Endothelial cell of umbilical vein (primary cell): ENCODE results near the gene PLD1. TPM values are rescaled to one million over a fixed set of nuclear protein-coding genes. Genes with fewer than 3 reads are reported as not detected.
A peak's percentile ranks its signal among the peaks of the same experiment; 100 is the strongest.

Experiments used
- BruUV-seq: library from RNA; stranded (reverse); fragments of 400-500 nt; replicated peaks from 2 replicates; lab custom pipeline; 2021; lab: Mats Ljungman, UMichigan
- CTCF ChIA-PET: fragments of 300-600, 350-600 bp; sonication (Branson Sonifier 250); formaldehyde crosslinking; loops from one replicate; lab custom pipeline; 2021; ENCODE audit warnings: antibody characterized with exemption, inconsistent platforms; lab: Charles Lee
- POLR2A ChIA-PET: fragments of 300-600, 350-600 bp; sonication (Branson Sonifier 250); formaldehyde crosslinking; loops from one replicate; lab custom pipeline; 2021; ENCODE audit warnings: antibody characterized with exemption, inconsistent platforms; lab: Charles Lee
- DNase-seq: peaks from one replicate; pipeline ENCODE4 v3.0.0-alpha.2; 2011; ENCODE audit warnings: low read depth, low spot score
- FAIRE-seq: peaks from 2 replicates; lab custom pipeline; 2011; peaks lifted over from hg19 to GRCh38; lab: Jason Lieb, UNC
- H2AFZ ChIP-seq: 2 replicates; pipeline ENCODE4 v1.6.0; 2012; ENCODE audit warnings: low read depth, low read length, control low read depth, inconsistent platforms
- H3K27ac ChIP-seq: 2 replicates; pipeline ENCODE4 v1.5.1; 2011; ENCODE audit warnings: low read depth, mild to moderate bottlenecking, control low read depth, low read length, moderate library complexity; ENCODE audit not compliant: insufficient read depth
- H3K27me3 ChIP-seq, 2 experiments: 2 replicates each; pipeline versions ENCODE4 v1.6.0 to v1.6.1; 2011; ENCODE audit warnings: low read length in 2 of 2, mixed read lengths in 1 of 2; ENCODE audit not compliant: control insufficient read depth in 2 of 2, insufficient read depth in 2 of 2
- H3K36me3 ChIP-seq, 2 experiments: 2 replicates in 1 of 2; 3 replicates in 1 of 2; pipeline ENCODE4 v1.5.1; 2011; ENCODE audit warnings: low read length in 2 of 2, mild to moderate bottlenecking in 1 of 2, moderate library complexity in 1 of 2; ENCODE audit not compliant: control insufficient read depth in 2 of 2, insufficient read depth in 2 of 2; ENCODE audit errors: extremely low read depth in 1 of 2
- H3K4me1 ChIP-seq: 3 replicates; pipeline ENCODE4 v1.5.1; 2011; ENCODE audit warnings: mild to moderate bottlenecking, low read length; ENCODE audit not compliant: control insufficient read depth, insufficient read depth; ENCODE audit errors: extremely low read depth
- H3K4me2 ChIP-seq: 2 replicates; pipeline ENCODE4 v1.6.1; 2011; ENCODE audit warnings: low read length, control low read depth, mixed read lengths; ENCODE audit not compliant: insufficient read depth
- H3K4me3 ChIP-seq, 3 experiments: fragments of 200-600 bp in 1 of 3; sonication (generic), shearing (Covaris generic) in 1 of 3; replicated peaks in 1 of 3; 2 replicates each; pipeline ENCODE4 v1.5.1; 2011 to 2016; ENCODE audit warnings: control low read depth in 3 of 3, low read length in 3 of 3, mild to moderate bottlenecking in 2 of 3, inconsistent platforms in 1 of 3, low read depth in 1 of 3, moderate library complexity in 1 of 3; ENCODE audit not compliant: insufficient read depth in 1 of 3
- H3K79me2 ChIP-seq: 2 replicates; pipeline ENCODE4 v1.6.0; 2012; ENCODE audit warnings: low read length, inconsistent platforms; ENCODE audit not compliant: control insufficient read depth, insufficient read depth
- H3K9ac ChIP-seq: replicated peaks from 2 replicates; pipeline ENCODE3; 2011; ENCODE audit warnings: low read length, control low read depth; ENCODE audit not compliant: insufficient read depth; ENCODE audit errors: extremely low read depth
- H3K9me1 ChIP-seq: replicated peaks from 3 replicates; pipeline ENCODE4 v1.6.0; 2011; ENCODE audit warnings: mild to moderate bottlenecking, low read length; ENCODE audit not compliant: control insufficient read depth, insufficient read depth; ENCODE audit errors: extremely low read depth
- H3K9me3 ChIP-seq: replicated peaks from 2 replicates; pipeline ENCODE4 v1.5.1; 2012; ENCODE audit warnings: low read length, inconsistent platforms; ENCODE audit not compliant: control insufficient read depth, insufficient read depth
- H4K20me1 ChIP-seq: replicated peaks from 2 replicates; pipeline ENCODE3; 2011; ENCODE audit warnings: mild to moderate bottlenecking, low read length; ENCODE audit not compliant: control insufficient read depth, insufficient read depth; ENCODE audit errors: extremely low read depth
- EZH2 ChIP-seq: IDR thresholded peaks from 2 replicates; pipeline ENCODE4 v1.6.1; 2012; ENCODE audit warnings: borderline replicate concordance, low read depth, mild to moderate bottlenecking, moderate library complexity, low read length, inconsistent platforms; ENCODE audit not compliant: severe bottlenecking
- FOS ChIP-seq: IDR thresholded peaks from 2 replicates; pipeline ENCODE4 v1.6.1; 2011; ENCODE audit warnings: mild to moderate bottlenecking, low read length, moderate library complexity, borderline replicate concordance; ENCODE audit not compliant: insufficient read depth
- GATA2 ChIP-seq: IDR thresholded peaks from 2 replicates; pipeline ENCODE4 v1.7.0; 2011; ENCODE audit warnings: low read depth, mild to moderate bottlenecking, moderate library complexity, mixed read lengths, low read length; ENCODE audit not compliant: insufficient read length, insufficient read depth
- JUN ChIP-seq: IDR thresholded peaks from 2 replicates; pipeline ENCODE4 v1.6.1; 2011; ENCODE audit warnings: borderline replicate concordance, low read depth; ENCODE audit not compliant: insufficient read length, insufficient read depth
- MYC ChIP-seq: IDR thresholded peaks from one replicate; pipeline ENCODE4 v1.6.1; 2011; ENCODE audit warnings: mild to moderate bottlenecking, low read depth, low read length
- POLR2A ChIP-seq: IDR thresholded peaks from 2 replicates; pipeline ENCODE4 v1.6.1; 2012; ENCODE audit warnings: low read depth, mild to moderate bottlenecking, control low read depth, low read length
- POLR2AphosphoS5 ChIP-seq: IDR thresholded peaks from 2 replicates; pipeline ENCODE4 v1.6.1; 2012; ENCODE audit warnings: low read depth, mild to moderate bottlenecking, control low read depth, low read length, moderate library complexity; ENCODE audit not compliant: insufficient read depth
- dilution Hi-C: fragments of 300-500 bp; cut with MboI; formaldehyde crosslinking; loops from one replicate; pipeline ENCODE4 v1.15.0; 2019; ENCODE audit warnings: low sequenced_read_pairs; ENCODE audit not compliant: extremely low pct_ligation_motif_present
- intact Hi-C: fragments of 100-400 bp; cut with micrococcal nuclease; formaldehyde crosslinking; loops from one replicate; pipeline ENCODE4 v1.10.0; 2022
- polyA plus RNA-seq, 4 experiments: library from polyadenylated mRNA; depleted of rRNA in 3 of 4; stranded (reverse) in 3 of 4; unstranded in 1 of 4; fragments of >200 nt; gene quantifications; 2 replicates each; pipeline versions ENCODE4 v1.2.1 to v1.2.3, GENCODE V29; 2011 to 2012; ENCODE audit warnings: missing spikeins in 1 of 4
- total RNA-seq: library from RNA; stranded (reverse); gene quantifications from 2 replicates; pipeline ENCODE4 v1.2.3, GENCODE V29; 2021
- TF ChIP-seq, protein P1 (sequence below), 2 donors: IDR thresholded peaks; 1 replicate in 1 of 2; 2 replicates in 1 of 2; pipeline ENCODE4 v1.5.1; 2011; ENCODE audit warnings: low read length in 2 of 2, mild to moderate bottlenecking in 2 of 2, moderate library complexity in 2 of 2, control low read depth in 1 of 2, inconsistent platforms in 1 of 2, low read depth in 1 of 2; ENCODE audit not compliant: insufficient read depth in 1 of 2; ENCODE audit errors: extremely low read depth in 1 of 2
- TF ChIP-seq, protein P2 (sequence below): IDR thresholded peaks from 2 replicates; pipeline ENCODE4 v1.6.1; 2011; ENCODE audit not compliant: insufficient read depth, insufficient read length

The PLD1 gene
- total and polyA plus RNA-seq, 2 donors (not counting 3 experiments of a cell fraction or from before 2014, with no cell fraction given): 42.0 to 108 TPM

DNA sequence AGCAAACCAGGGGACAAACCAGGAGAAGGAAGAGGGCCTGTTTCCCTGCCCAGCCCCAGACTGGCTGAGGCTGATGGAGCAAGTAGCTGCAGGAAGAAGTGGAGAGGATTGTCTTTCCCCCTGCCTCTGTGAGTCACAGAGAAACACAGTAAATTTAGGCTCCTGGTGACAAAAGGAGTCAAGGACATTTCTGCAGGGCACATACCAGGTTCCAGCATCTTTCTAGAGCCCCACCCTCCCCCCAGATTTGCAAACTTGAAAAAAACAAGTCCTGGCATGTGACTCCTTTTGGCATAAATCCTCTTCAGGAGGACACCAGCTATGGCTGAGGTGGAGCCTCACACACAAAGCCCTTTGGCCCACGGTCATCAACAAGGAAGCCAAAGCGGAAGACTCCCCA lies 17.8 kb downstream of the PLD1 start:
- Histone ChIP-seq H3K9ac (peak overlapping the region; percentile 82), H3K4me1 (peaks cover 62% of the 10 kb centered on the region), H3K4me2 (peak overlapping the region; percentile 66), H3K9me3 (no peaks in the 10 kb centered on the region), H4K20me1 (no peaks in the 10 kb centered on the region), H3K4me3 (no peak overlapping the region), H3K9me1 (no peaks in the 10 kb centered on the region), H2AFZ (no peak overlapping the region), H3K36me3 (no peaks in the 10 kb centered on the region), H3K27ac (peak overlapping the region; percentile 99), H3K79me2 (peaks cover 38% of the 10 kb centered on the region), H3K27me3 (no peaks in the 10 kb centered on the region)
- DNase-seq: peak; percentile 73
- intact Hi-C loops: no loop called here
- ChIA-PET POLR2A (interaction anchor here (1.8 kb wide), 1 partner anchor 13 kb away, joined by 11 read pairs; no protein-coding TSS in a partner anchor), CTCF (interaction anchor here (1.6 to 3.6 kb wide), 4 partner anchors 9 to 74 kb away, joined by 4 to 23 read pairs (median 14); no protein-coding TSS in a partner anchor)
- no TSS peak for BruUV-seq
- peak; percentile 8 for FAIRE-seq
- TF ChIP-seq, protein P1, sequence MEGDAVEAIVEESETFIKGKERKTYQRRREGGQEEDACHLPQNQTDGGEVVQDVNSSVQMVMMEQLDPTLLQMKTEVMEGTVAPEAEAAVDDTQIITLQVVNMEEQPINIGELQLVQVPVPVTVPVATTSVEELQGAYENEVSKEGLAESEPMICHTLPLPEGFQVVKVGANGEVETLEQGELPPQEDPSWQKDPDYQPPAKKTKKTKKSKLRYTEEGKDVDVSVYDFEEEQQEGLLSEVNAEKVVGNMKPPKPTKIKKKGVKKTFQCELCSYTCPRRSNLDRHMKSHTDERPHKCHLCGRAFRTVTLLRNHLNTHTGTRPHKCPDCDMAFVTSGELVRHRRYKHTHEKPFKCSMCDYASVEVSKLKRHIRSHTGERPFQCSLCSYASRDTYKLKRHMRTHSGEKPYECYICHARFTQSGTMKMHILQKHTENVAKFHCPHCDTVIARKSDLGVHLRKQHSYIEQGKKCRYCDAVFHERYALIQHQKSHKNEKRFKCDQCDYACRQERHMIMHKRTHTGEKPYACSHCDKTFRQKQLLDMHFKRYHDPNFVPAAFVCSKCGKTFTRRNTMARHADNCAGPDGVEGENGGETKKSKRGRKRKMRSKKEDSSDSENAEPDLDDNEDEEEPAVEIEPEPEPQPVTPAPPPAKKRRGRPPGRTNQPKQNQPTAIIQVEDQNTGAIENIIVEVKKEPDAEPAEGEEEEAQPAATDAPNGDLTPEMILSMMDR (IDR thresholded peaks at IDR 0.05; ENCODE audit: extremely low read depth in 1 of 2, insufficient read depth in 1 of 2, low read depth in 1 of 2, low read length in 2 of 2): no peak
- TF ChIP-seq GATA2: no peak
- TF ChIP-seq, protein P2, sequence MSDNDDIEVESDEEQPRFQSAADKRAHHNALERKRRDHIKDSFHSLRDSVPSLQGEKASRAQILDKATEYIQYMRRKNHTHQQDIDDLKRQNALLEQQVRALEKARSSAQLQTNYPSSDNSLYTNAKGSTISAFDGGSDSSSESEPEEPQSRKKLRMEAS: no peak
- peak; percentile 8 for TF ChIP-seq JUN
- TF ChIP-seq EZH2: no peak
- no peak for TF ChIP-seq POLR2AphosphoS5
- TF ChIP-seq POLR2A: no peak
- no peak for TF ChIP-seq MYC
- TF ChIP-seq FOS: peak; percentile 58
- dilution Hi-C loops: no loop called here
